HG03457 (cell line): ENCODE results near the gene TRMO.

Experiments used
- ATAC-seq: cut with Tn5 transposase; IDR thresholded peaks from one replicate; pipeline ENCODE4 v1.9.1; 2021; ENCODE audit warnings: moderate number of reproducible peaks; ENCODE audit not compliant: unreplicated experiment

The TRMO gene

DNA sequence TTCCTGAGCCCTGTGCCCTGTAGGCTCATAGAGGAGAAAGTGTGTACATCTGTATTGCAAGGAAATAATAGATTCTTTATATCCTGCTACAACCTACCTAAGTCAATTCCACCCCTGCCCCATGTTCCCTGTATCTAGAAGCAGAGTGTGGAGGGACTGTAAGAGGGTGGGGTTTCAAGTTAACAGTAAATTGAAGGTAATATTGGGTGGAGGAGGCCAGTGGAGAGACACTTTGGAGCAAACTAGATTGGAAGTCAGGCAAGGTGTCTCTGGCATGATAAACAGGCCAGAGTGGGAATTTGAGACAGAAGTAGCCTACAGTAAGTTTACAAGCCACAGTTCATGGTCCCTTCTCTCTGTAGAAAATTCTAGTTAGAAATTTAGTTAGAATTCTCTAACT is 17.9 kb upstream of the TRMO start:
- no peak for ATAC-seq

- no peak for ATAC-seq
Measured at GRCh38 chr9:97938081-97938644, 15.9 kb upstream of the TRMO start, which contains the start of gene HEMGN. Gene HEMGN (minus strand): TSS chr9:97938172. CDS start chr9:97938136, 36 bp downstream.

GRCh38 chr9:97936998-97937397 is 14.7 kb upstream of the TRMO start:
- ATAC-seq, result no peak

DNA sequence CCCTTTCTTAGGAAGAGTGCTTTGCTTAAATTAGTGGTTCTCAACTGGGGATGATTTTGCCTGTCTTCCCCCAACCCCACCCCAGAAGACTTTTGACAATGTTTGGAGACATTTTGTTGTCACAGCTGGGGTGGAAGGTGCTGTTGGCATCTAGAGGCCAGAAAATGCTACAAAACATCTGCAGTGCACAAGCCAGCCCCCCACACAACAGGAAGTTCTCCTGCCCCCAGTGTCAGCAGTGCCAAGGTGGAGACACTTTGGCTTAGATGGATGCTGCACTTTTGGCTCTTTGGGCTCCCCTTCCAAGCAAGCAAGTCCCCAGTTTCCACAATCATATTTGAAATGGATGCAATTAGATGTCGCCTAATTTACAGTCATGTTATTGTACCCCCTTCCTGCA is 13.0 kb upstream of the TRMO start:
- ATAC-seq, result no peak

- no peak for ATAC-seq
Measured at GRCh38 chr9:97934321-97935115, 12.2 kb upstream of the TRMO start.

- no peak for ATAC-seq
Measured at GRCh38 chr9:97933297-97933998, 11.1 kb upstream of the TRMO start.

DNA sequence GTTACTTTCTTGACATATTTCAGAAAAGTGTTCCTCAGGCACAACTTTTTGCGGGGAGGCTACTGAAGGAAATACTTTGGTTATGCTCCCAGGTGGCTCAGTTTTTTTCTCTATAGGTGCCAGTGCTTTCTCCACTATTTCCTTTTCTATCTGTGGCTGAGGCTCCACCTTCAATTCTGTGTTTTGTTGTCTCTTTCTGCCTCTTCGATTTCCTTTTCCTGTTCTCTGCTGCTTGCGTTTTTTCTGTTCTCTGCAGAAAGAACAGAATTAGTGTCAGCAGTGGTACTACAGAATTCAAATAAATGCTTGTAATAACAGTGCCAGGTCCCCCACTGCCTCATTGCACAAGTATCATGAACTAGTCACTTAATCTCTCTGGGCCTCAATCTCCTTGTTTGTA is 8.7 kb upstream of the TRMO start:
- no peak for ATAC-seq

- no peak for ATAC-seq
Measured at GRCh38 chr9:97928986-97929604, 6.8 kb upstream of the TRMO start.

DNA sequence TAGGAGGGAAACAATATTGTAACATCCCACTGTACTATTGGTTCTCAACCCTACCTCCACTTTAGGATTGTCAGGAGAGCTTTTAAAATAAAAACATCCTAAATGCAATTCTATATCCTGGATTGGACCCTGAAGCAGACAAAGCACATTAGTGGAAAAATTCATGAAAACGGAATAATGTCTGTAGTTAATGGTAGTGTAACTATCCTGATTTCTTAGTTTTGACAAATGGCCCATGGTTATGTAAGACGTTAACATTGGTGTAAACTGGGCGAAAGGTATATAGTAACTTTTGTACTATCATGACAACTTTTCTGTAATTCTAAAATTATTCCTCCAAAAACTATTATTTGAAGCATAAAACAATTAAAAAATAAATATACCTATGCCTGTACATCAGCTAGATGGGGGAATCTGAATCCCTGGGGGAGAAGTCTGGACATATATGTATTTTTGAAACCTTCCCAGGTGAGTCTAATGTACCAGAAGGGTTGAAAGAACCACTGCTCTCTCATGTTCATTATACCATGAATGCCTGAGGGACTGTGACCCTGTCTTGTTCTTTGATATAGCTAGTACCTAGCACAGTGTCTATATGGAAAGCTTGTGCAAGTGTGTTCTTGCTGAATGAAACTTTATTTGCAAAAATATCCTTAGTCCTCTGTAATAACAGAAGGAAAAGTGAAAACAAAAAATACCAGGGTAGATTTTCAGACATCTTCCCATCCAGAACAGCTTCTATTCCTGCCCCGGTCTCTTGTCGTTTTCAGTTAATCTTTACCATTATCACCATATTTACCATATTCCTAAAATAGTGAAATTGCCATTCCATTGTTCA is 3.4 kb upstream of the TRMO start:
- ATAC-seq, result no peak

GRCh38 chr9:97924386-97924785 is 2.1 kb upstream of the TRMO start:
- no peak for ATAC-seq

GRCh38 chr9:97923529-97924108 is 1.3 kb upstream of the TRMO start:
- ATAC-seq, result no peak

GRCh38 chr9:97919217-97919813 is 3.0 kb downstream of the TRMO start:
- ATAC-seq, result no peak

GRCh38 chr9:97918611-97919010 is 3.7 kb downstream of the TRMO start:
- ATAC-seq, result no peak

GRCh38 chr9:97911970-97912369 is 10.3 kb downstream of the TRMO start:
- no peak for ATAC-seq

- no peak for ATAC-seq
Measured at GRCh38 chr9:97911528-97911927, 10.8 kb downstream of the TRMO start.

GRCh38 chr9:97910357-97910756 is 11.9 kb downstream of the TRMO start:
- ATAC-seq, result no peak

GRCh38 chr9:97908705-97909104 is 13.6 kb downstream of the TRMO start:
- ATAC-seq, result no peak

GRCh38 chr9:97907632-97908031 is 14.7 kb downstream of the TRMO start:
- ATAC-seq, result no peak

DNA sequence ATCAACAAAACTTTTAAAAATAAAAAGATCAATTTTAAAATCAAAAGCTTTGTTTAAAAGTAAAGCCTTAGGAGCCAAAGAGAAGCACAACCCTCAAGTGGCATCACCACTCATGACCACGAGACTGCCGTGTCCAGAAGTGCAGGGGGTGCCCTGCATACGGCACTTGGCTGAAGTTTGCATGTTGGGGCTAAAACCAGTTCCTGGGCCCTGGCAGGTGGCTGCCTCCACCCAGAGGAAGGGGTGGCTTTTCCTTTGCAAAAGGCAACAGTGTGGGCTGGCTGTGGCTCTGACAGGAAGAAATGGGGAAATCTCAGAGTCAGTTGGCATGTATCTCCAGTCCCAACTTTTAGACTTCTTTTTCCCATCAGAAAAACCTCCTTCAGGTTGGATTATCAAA is 15.3 kb downstream of the TRMO start:
- ATAC-seq, result no peak

- ATAC-seq, result no peak
Measured at GRCh38 chr9:97906236-97906831, 16.0 kb downstream of the TRMO start.
